ENCODE measurements around the gene MCTP1. TPM values are rescaled to one million over a fixed set of nuclear protein-coding genes. Genes with fewer than 3 reads are reported as not detected.
"Not testable (repeated sequence)": the region's sequence is repeated elsewhere in the genome, so short reads cannot be mapped to it uniquely, and the experiment has no call there.

The MCTP1 gene
- total and polyA plus RNA-seq, 7 experiments from 2014 or later, result 0.75 to 38.9 (median 2.3) TPM; not detected in 1

DNA sequence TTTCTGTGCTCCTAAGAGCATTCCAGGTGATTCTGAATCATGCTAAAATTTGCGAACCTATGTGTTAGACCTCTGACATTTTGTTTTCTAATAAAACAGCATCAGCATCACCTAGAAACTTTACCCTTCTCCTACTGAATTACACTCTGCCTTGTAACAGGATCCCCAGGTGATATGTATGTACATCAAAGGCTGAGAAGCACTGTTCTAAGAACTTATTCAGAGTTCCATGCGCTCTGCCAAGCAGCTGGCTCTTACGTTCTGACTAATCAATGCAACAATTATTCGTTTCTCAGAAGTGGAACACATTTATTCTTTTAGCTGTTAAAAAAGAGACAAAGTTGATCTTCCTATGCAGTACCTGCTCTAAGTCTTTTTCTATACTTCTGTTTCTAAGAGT, 437.9 kb downstream of the MCTP1 start:
- no peak overlapping the region for H3K27ac ChIP-seq (ENCODE audit: low read depth, low read length)
- no peaks in the 10 kb centered on the region for H3K4me1 ChIP-seq (ENCODE audit: control insufficient read depth in 2 of 2, insufficient read depth in 2 of 2, low read length in 2 of 2)
- intact Hi-C loops (cut with micrococcal nuclease), result no loop called here
- no peak for ATAC-seq
- no peak overlapping the region for H3K4me3 Mint-ChIP-seq
- peaks cover 3 to 14% (median 5%) of the 10 kb centered on the region in 5 donors for H3K27me3 Mint-ChIP-seq
- H3K4me3 ChIP-seq (ENCODE audit: low read length), result no peak overlapping the region
- no peaks in the 10 kb centered on the region for H3K36me3 ChIP-seq (ENCODE audit: control insufficient read depth in 2 of 3, insufficient read depth in 3 of 3, low read length in 3 of 3)
- no peaks in the 10 kb centered on the region for H3K36me3 Mint-ChIP-seq
- no peaks in the 10 kb centered on the region for H3K9me3 ChIP-seq (ENCODE audit: control insufficient read depth in 2 of 3, low read length in 3 of 3)
- no peak for DNase-seq
- CTCF ChIA-PET, result no interaction called here
- no peak overlapping the region for H3K27ac Mint-ChIP-seq
- no peaks in the 10 kb centered on the region for H3K9me3 Mint-ChIP-seq
- POLR2A ChIA-PET, result no interaction called here
- peaks cover 0 to 11% (median 0%) of the 10 kb centered on the region in 7 donors for H3K4me1 Mint-ChIP-seq
- no peaks in the 10 kb centered on the region for H3K27me3 ChIP-seq (ENCODE audit: control insufficient read depth in 2 of 2, insufficient read depth in 2 of 2, low read length in 2 of 2)

- H3K27me3 ChIP-seq (ENCODE audit: control insufficient read depth in 2 of 2, insufficient read depth in 2 of 2, low read length in 2 of 2); H3K4me3 ChIP-seq (ENCODE audit: low read length); H3K9me3 ChIP-seq (ENCODE audit: control insufficient read depth in 2 of 3, low read length in 3 of 3); ATAC-seq; H3K4me1 ChIP-seq (ENCODE audit: control insufficient read depth in 2 of 2, insufficient read depth in 2 of 2, low read length in 2 of 2); H3K4me3 Mint-ChIP-seq; POLR2A ChIA-PET; H3K27ac Mint-ChIP-seq; H3K9me3 Mint-ChIP-seq; H3K36me3 Mint-ChIP-seq; DNase-seq; intact Hi-C loops (cut with micrococcal nuclease); H3K27ac ChIP-seq (ENCODE audit: low read depth, low read length); H3K36me3 ChIP-seq (ENCODE audit: control insufficient read depth in 2 of 3, insufficient read depth in 3 of 3, low read length in 3 of 3): not testable (repeated sequence)
- CTCF ChIA-PET, result interaction anchor here (0.6 kb wide), 1 partner anchor 14 kb away, joined by 3 read pairs; no protein-coding TSS in a partner anchor
- peaks cover 3 to 18% (median 5%) of the 10 kb centered on the region in 5 donors for H3K27me3 Mint-ChIP-seq
- H3K4me1 Mint-ChIP-seq, result peaks cover 0 to 11% (median 0%) of the 10 kb centered on the region in 7 donors
Observed at GRCh38 chr5:94845696-94846095, 439.2 kb downstream of the MCTP1 start.

GRCh38 chr5:94841598-94842322, 443.1 kb downstream of the MCTP1 start:
- Histone ChIP-seq H3K4me1 (ENCODE audit: control insufficient read depth in 2 of 2, insufficient read depth in 2 of 2, low read length in 2 of 2) (no peaks in the 10 kb centered on the region), H3K9me3 (ENCODE audit: control insufficient read depth in 2 of 3, low read length in 3 of 3) (no peaks in the 10 kb centered on the region), H3K4me3 (ENCODE audit: low read length) (no peak overlapping the region), H3K36me3 (ENCODE audit: control insufficient read depth in 2 of 3, insufficient read depth in 3 of 3, low read length in 3 of 3) (no peaks in the 10 kb centered on the region), H3K27ac (ENCODE audit: low read depth, low read length) (no peak overlapping the region), H3K27me3 (ENCODE audit: control insufficient read depth in 2 of 2, insufficient read depth in 2 of 2, low read length in 2 of 2) (no peaks in the 10 kb centered on the region)
- intact Hi-C loops (cut with micrococcal nuclease), result no loop called here
- Mint-ChIP-seq H3K4me3 (no peak overlapping the region), H3K9me3 (no peaks in the 10 kb centered on the region), H3K27ac (no peak overlapping the region), H3K36me3 (no peaks in the 10 kb centered on the region), H3K27me3 (peaks cover 0 to 31% (median 3%) of the 10 kb centered on the region in 5 donors), H3K4me1 (peaks cover 0 to 7% (median 0%) of the 10 kb centered on the region in 7 donors)
- ATAC-seq, result no peak
- ChIA-PET POLR2A (no interaction called here), CTCF (no interaction called here)
- no peak for DNase-seq

- DNase-seq, result no peak
- Mint-ChIP-seq H3K4me1 (peaks cover 0 to 14% (median 0%) of the 10 kb centered on the region in 7 donors), H3K27me3 (peaks cover 6 to 23% (median 10%) of the 10 kb centered on the region in 5 donors), H3K4me3 (no peak overlapping the region), H3K27ac (no peak overlapping the region), H3K9me3 (no peaks in the 10 kb centered on the region), H3K36me3 (peaks cover 0 to 4% (median 0%) of the 10 kb centered on the region in 5 donors)
- H3K9me3 ChIP-seq (ENCODE audit: control insufficient read depth in 2 of 3, low read length in 3 of 3), result no peaks in the 10 kb centered on the region
- H3K4me1 ChIP-seq (ENCODE audit: control insufficient read depth in 2 of 2, insufficient read depth in 2 of 2, low read length in 2 of 2), result no peaks in the 10 kb centered on the region
- ChIA-PET POLR2A (no interaction called here), CTCF (no interaction called here)
- intact Hi-C loops (cut with micrococcal nuclease), result no loop called here
- H3K27ac ChIP-seq (ENCODE audit: low read depth, low read length), result no peak overlapping the region
- no peak for ATAC-seq
- no peaks in the 10 kb centered on the region for H3K27me3 ChIP-seq (ENCODE audit: control insufficient read depth in 2 of 2, insufficient read depth in 2 of 2, low read length in 2 of 2)
- no peak overlapping the region for H3K4me3 ChIP-seq (ENCODE audit: low read length)
- no peaks in the 10 kb centered on the region for H3K36me3 ChIP-seq (ENCODE audit: control insufficient read depth in 2 of 3, insufficient read depth in 3 of 3, low read length in 3 of 3)
Observed at GRCh38 chr5:94833851-94834250, 451.0 kb downstream of the MCTP1 start.

DNA sequence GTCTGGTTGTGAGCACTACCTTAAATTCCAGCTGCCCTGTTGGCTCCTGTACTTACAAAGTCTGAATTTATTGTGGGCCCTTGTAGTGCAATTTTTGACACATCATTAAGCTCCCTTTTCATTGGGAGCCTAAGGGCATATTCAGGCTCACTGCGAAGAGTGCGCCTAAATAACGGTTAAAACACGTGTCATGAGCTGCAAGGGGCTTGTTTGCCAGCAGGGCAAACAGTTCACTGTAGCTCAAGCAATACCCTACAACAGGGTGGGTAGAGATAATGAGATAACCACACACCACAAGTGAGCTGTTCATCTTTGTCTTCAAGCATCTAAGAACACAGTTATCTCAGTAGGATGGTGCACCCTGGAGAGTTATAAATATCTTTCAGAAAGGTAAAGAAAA, 452.2 kb downstream of the MCTP1 start:
- H3K9me3 ChIP-seq (ENCODE audit: control insufficient read depth in 2 of 3, low read length in 3 of 3), result no peaks in the 10 kb centered on the region
- Mint-ChIP-seq H3K27ac (no peak overlapping the region), H3K9me3 (no peaks in the 10 kb centered on the region), H3K27me3 (peaks cover 6 to 23% (median 13%) of the 10 kb centered on the region in 5 donors), H3K4me1 (peaks cover 0 to 14% (median 0%) of the 10 kb centered on the region in 7 donors), H3K4me3 (no peak overlapping the region), H3K36me3 (peaks cover 0 to 4% (median 0%) of the 10 kb centered on the region in 5 donors)
- H3K27me3 ChIP-seq (ENCODE audit: control insufficient read depth in 2 of 2, insufficient read depth in 2 of 2, low read length in 2 of 2), result no peaks in the 10 kb centered on the region
- POLR2A ChIA-PET, result no interaction called here
- H3K27ac ChIP-seq (ENCODE audit: low read depth, low read length), result no peak overlapping the region
- no peaks in the 10 kb centered on the region for H3K36me3 ChIP-seq (ENCODE audit: control insufficient read depth in 2 of 3, insufficient read depth in 3 of 3, low read length in 3 of 3)
- CTCF ChIA-PET, result interaction anchor here (0.7 to 0.9 kb wide), 2 partner anchors 13 to 17 kb away, joined by 3 to 4 read pairs; no protein-coding TSS in a partner anchor
- peak; percentile 24 for ATAC-seq
- intact Hi-C loops (cut with micrococcal nuclease), result no loop called here
- no peak overlapping the region for H3K4me3 ChIP-seq (ENCODE audit: low read length)
- DNase-seq, result no peak
- H3K4me1 ChIP-seq (ENCODE audit: control insufficient read depth in 2 of 2, insufficient read depth in 2 of 2, low read length in 2 of 2), result no peaks in the 10 kb centered on the region

DNA sequence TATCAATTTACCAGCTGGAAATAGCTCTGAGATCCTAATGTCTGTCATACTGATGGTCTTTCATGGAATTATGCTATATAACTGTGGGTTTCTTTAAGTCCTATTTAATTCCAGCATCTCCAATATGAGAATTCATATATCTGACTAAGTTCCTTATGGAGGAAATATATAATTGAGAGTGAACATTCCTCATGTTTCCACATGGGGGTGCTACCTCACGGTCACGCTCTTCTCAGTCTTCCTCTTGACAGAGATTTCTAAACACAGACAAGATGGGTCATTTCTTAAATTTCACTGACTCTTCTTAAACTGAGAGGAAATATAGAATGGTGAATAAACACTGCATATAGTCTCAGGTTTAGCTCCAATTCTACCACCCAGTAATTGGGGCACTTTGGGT, 454.4 kb downstream of the MCTP1 start:
- H3K9me3 Mint-ChIP-seq, result no peaks in the 10 kb centered on the region
- Histone ChIP-seq H3K9me3 (ENCODE audit: control insufficient read depth in 2 of 3, low read length in 3 of 3) (no peaks in the 10 kb centered on the region), H3K27ac (ENCODE audit: low read depth, low read length) (no peak overlapping the region), H3K36me3 (ENCODE audit: control insufficient read depth in 2 of 3, insufficient read depth in 3 of 3, low read length in 3 of 3) (no peaks in the 10 kb centered on the region), H3K4me3 (ENCODE audit: low read length) (no peak overlapping the region), H3K27me3 (ENCODE audit: control insufficient read depth in 2 of 2, insufficient read depth in 2 of 2, low read length in 2 of 2) (no peaks in the 10 kb centered on the region), H3K4me1 (ENCODE audit: control insufficient read depth in 2 of 2, insufficient read depth in 2 of 2, low read length in 2 of 2) (no peaks in the 10 kb centered on the region)
- intact Hi-C loops (cut with micrococcal nuclease), result no loop called here
- ChIA-PET POLR2A (no interaction called here), CTCF (no interaction called here)
- peaks cover 0 to 4% (median 0%) of the 10 kb centered on the region in 5 donors for H3K36me3 Mint-ChIP-seq
- no peak overlapping the region for H3K4me3 Mint-ChIP-seq
- H3K27me3 Mint-ChIP-seq, result peaks cover 6 to 35% (median 19%) of the 10 kb centered on the region in 5 donors
- no peak overlapping the region for H3K27ac Mint-ChIP-seq
- DNase-seq (no peak), ATAC-seq (no peak)
- peaks cover 0 to 2% (median 0%) of the 10 kb centered on the region in 7 donors for H3K4me1 Mint-ChIP-seq

GRCh38 chr5:94828222-94828621, 456.7 kb downstream of the MCTP1 start:
- intact Hi-C loops (cut with micrococcal nuclease); H3K4me1 ChIP-seq (ENCODE audit: control insufficient read depth in 2 of 2, insufficient read depth in 2 of 2, low read length in 2 of 2); H3K27me3 ChIP-seq (ENCODE audit: control insufficient read depth in 2 of 2, insufficient read depth in 2 of 2, low read length in 2 of 2); H3K4me1 Mint-ChIP-seq; POLR2A ChIA-PET; H3K9me3 Mint-ChIP-seq; DNase-seq; H3K27ac Mint-ChIP-seq; H3K27ac ChIP-seq (ENCODE audit: low read depth, low read length); H3K4me3 ChIP-seq (ENCODE audit: low read length); H3K9me3 ChIP-seq (ENCODE audit: control insufficient read depth in 2 of 3, low read length in 3 of 3); ATAC-seq; H3K36me3 ChIP-seq (ENCODE audit: control insufficient read depth in 2 of 3, insufficient read depth in 3 of 3, low read length in 3 of 3); CTCF ChIA-PET; H3K4me3 Mint-ChIP-seq; H3K36me3 Mint-ChIP-seq: not testable (repeated sequence)
- peaks cover 6 to 52% (median 17%) of the 10 kb centered on the region in 5 donors for H3K27me3 Mint-ChIP-seq

All from naive thymus-derived CD4-positive, alpha-beta T cell (primary cell).